GM12878 (cell line): ENCODE data around the gene HSD17B4. TPM values are rescaled to one million over a fixed set of nuclear protein-coding genes. Genes with fewer than 3 reads are reported as not detected.

ENCODE experiments used
- ATAC-seq: fragments of 200-7000 bp; cut with Tn5 transposase; 3 replicates; pipeline ENCODE4 v1.9.1; 2020; ENCODE audit warnings: mild to moderate bottlenecking, moderate library complexity
- BruUV-seq: library from RNA; stranded (reverse); fragments of 400-500 nt; replicated peaks from 2 replicates; lab custom pipeline; 2021; lab: Mats Ljungman, UMichigan
- CTCF ChIA-PET: fragments of 300-600 bp; sonication (Branson Sonifier 250); formaldehyde crosslinking; extraction: SDS; loops from one replicate; lab custom pipeline; 2021; ENCODE audit warnings: inconsistent platforms; lab: Yijun Ruan, JAX
- POLR2A ChIA-PET: fragments of 350-600 bp; formaldehyde crosslinking; extraction: SDS; loops from one replicate; lab custom pipeline; 2021; ENCODE audit warnings: inconsistent platforms; lab: Charles Lee
- RAD21 ChIA-PET: fragments of 300-600 bp; sonication (Branson Sonifier 250); formaldehyde crosslinking; loops from one replicate; lab custom pipeline; 2023; ENCODE audit warnings: antibody characterized with exemption; ENCODE audit not compliant: unreplicated experiment; lab: Charles Lee
- SMC1A ChIA-PET: fragments of 300-600 bp; sonication (Branson Sonifier 250); formaldehyde crosslinking; loops from one replicate; lab custom pipeline; 2023; ENCODE audit not compliant: unreplicated experiment, uncharacterized antibody; lab: Charles Lee
- DNase-seq: peaks from one replicate; pipeline ENCODE4 v3.0.0-alpha.2; 2011; ENCODE audit warnings: low read depth, low spot score
- FAIRE-seq: peaks from 3 replicates; lab custom pipeline; 2011; peaks lifted over from hg19 to GRCh38; lab: Jason Lieb, UNC
- H2AFZ ChIP-seq: 2 replicates; pipeline ENCODE4 v1.6.0; 2011; ENCODE audit warnings: low read depth, low read length, control low read depth; ENCODE audit not compliant: control insufficient read depth
- H3K27ac ChIP-seq: 2 replicates; pipeline ENCODE4 v1.5.1; 2011; ENCODE audit warnings: control low read depth; ENCODE audit not compliant: control insufficient read depth, insufficient read depth
- H3K27me3 ChIP-seq, 2 experiments: replicated peaks in 1 of 2; 2 replicates each; pipeline versions ENCODE4 v1.6.0 to v1.6.1; 2011; ENCODE audit warnings: low read length in 1 of 2; ENCODE audit not compliant: control insufficient read depth in 2 of 2, insufficient read depth in 2 of 2
- H3K36me3 ChIP-seq, 2 experiments: 2 replicates each; pipeline ENCODE4 v1.5.1; 2011; ENCODE audit warnings: low read length in 1 of 2; ENCODE audit not compliant: control insufficient read depth in 2 of 2, insufficient read depth in 2 of 2
- H3K4me1 ChIP-seq: 2 replicates; pipeline ENCODE4 v1.6.1; 2011; ENCODE audit warnings: mild to moderate bottlenecking, low read length, moderate library complexity, mixed read lengths; ENCODE audit not compliant: control insufficient read depth, insufficient read depth
- H3K4me2 ChIP-seq: 2 replicates; pipeline ENCODE4 v1.6.0; 2011; ENCODE audit warnings: control low read depth; ENCODE audit not compliant: control insufficient read depth, insufficient read depth
- H3K4me3 ChIP-seq: fragments of 200-600 bp; sonication (generic); 2 replicates; pipeline ENCODE4 v1.5.1; 2016
- H3K79me2 ChIP-seq: 2 replicates; pipeline ENCODE4 v1.6.0; 2011; ENCODE audit warnings: low read length; ENCODE audit not compliant: control insufficient read depth, insufficient read depth
- H3K9ac ChIP-seq: 2 replicates; pipeline ENCODE4 v1.8.0; 2011; ENCODE audit warnings: low read length, control low read depth, mixed read lengths; ENCODE audit not compliant: control insufficient read depth, insufficient read depth
- H3K9me3 ChIP-seq: replicated peaks from 3 replicates; pipeline ENCODE4 v1.5.1; 2011; ENCODE audit warnings: mild to moderate bottlenecking, low read length; ENCODE audit not compliant: control insufficient read depth, insufficient read depth
- H4K20me1 ChIP-seq: 2 replicates; pipeline ENCODE4 v1.6.0; 2011; ENCODE audit not compliant: control insufficient read depth, insufficient read depth
- ASH2L ChIP-seq: fragments of 300-600, 200-600 bp; sonication (generic); IDR thresholded peaks from 2 replicates; pipeline ENCODE4 v1.6.1; 2017; ENCODE audit warnings: low read depth, mild to moderate bottlenecking, borderline replicate concordance
- BACH1 ChIP-seq: fragments of 450-650 bp; IDR thresholded peaks from 2 replicates; pipeline ENCODE4 v1.6.1; 2017; ENCODE audit warnings: mild to moderate bottlenecking, borderline replicate concordance
- BCL3 ChIP-seq: IDR thresholded peaks from 2 replicates; pipeline ENCODE4 v1.6.1; 2011; ENCODE audit warnings: borderline replicate concordance, low read depth, mild to moderate bottlenecking, moderate library complexity, low read length; ENCODE audit not compliant: insufficient read depth, poor library complexity, severe bottlenecking
- CBX3 ChIP-seq: fragments of 200-600 bp; sonication (generic); IDR thresholded peaks from 2 replicates; pipeline ENCODE4 v1.6.1; 2016; ENCODE audit warnings: low read depth, borderline replicate concordance
- CBX5 ChIP-seq: sonication (generic); IDR thresholded peaks from 2 replicates; pipeline ENCODE4 v1.6.1; 2016; ENCODE audit warnings: low read depth, moderate library complexity, mild to moderate bottlenecking, inconsistent platforms
- CHD4 ChIP-seq: fragments of 200-600 bp; sonication (generic); IDR thresholded peaks from 2 replicates; pipeline ENCODE4 v1.6.1; 2016; ENCODE audit warnings: mild to moderate bottlenecking
- CREM ChIP-seq: IDR thresholded peaks from 2 replicates; pipeline ENCODE4 v1.6.1; 2014; ENCODE audit warnings: antibody characterized with exemption, low read depth
- E2F4 ChIP-seq: IDR thresholded peaks from 2 replicates; pipeline ENCODE4 v1.6.1; 2012; ENCODE audit warnings: low read depth, low read length, improper control_type of control experiment
- E4F1 ChIP-seq: fragments of 450-650 bp; IDR thresholded peaks from 2 replicates; pipeline ENCODE4 v1.6.1; 2018; ENCODE audit warnings: borderline replicate concordance, mild to moderate bottlenecking; ENCODE audit not compliant: partially characterized antibody
- ESRRA ChIP-seq: IDR thresholded peaks from 2 replicates; pipeline ENCODE4 v1.6.1; 2012; ENCODE audit warnings: mild to moderate bottlenecking, low read length, improper control_type of control experiment
- FOXM1 ChIP-seq: IDR thresholded peaks from 2 replicates; pipeline ENCODE4 v1.6.1; 2012; ENCODE audit warnings: low read depth, mild to moderate bottlenecking, inconsistent platforms, low read length, moderate library complexity
- MXI1 ChIP-seq: fragments of 150-350 bp; IDR thresholded peaks from 2 replicates; pipeline ENCODE4 v1.6.1; 2011; ENCODE audit warnings: low read depth, mild to moderate bottlenecking, inconsistent platforms, low read length, improper control_type of control experiment
- NR2F1 ChIP-seq: fragments of 450-650 bp; conservative IDR thresholded peaks from 2 replicates; pipeline ENCODE4 v1.6.1; 2017; ENCODE audit warnings: mild to moderate bottlenecking
- POU2F2 ChIP-seq: IDR thresholded peaks from 3 replicates; pipeline ENCODE4 v1.6.1; 2011; ENCODE audit warnings: low read depth, mild to moderate bottlenecking, low read length, borderline replicate concordance
- RAD21 ChIP-seq: IDR thresholded peaks from 2 replicates; pipeline ENCODE4 v1.6.1; 2011; ENCODE audit warnings: mild to moderate bottlenecking, low read depth, low read length, moderate library complexity; ENCODE audit not compliant: insufficient read depth
- SP1 ChIP-seq: IDR thresholded peaks from one replicate; pipeline ENCODE4 v1.6.1; 2011; ENCODE audit warnings: low read depth, low read length
- SUZ12 ChIP-seq: fragments of 200-600 bp; sonication (generic); IDR thresholded peaks from one replicate; pipeline ENCODE4 v1.6.1; 2018; ENCODE audit warnings: antibody characterized with exemption, mild to moderate bottlenecking; ENCODE audit not compliant: unreplicated experiment
- WGBS: methylation state at CpG from one replicate; pipeline ENCODE4 v1.1.6; 2016; ENCODE audit warnings: low lambda C conversion rate; ENCODE audit not compliant: insufficient replicate concordance, insufficient coverage; ENCODE audit errors: missing lambda C conversion rate; 5-methylcytosine and 5-hydroxymethylcytosine counted together
- in situ Hi-C: fragments of 300-500 bp; cut with MboI; formaldehyde crosslinking; loops from 9 replicates; pipeline ENCODE4 v1.14.3; 2018; ENCODE audit warnings: mixed read lengths
- intact Hi-C: fragments of 100-400 bp; cut with micrococcal nuclease; formaldehyde crosslinking; loops from one replicate; pipeline ENCODE4 v1.14.2; 2022; ENCODE audit not compliant: unreplicated experiment
- polyA plus RNA-seq, 11 experiments: library from polyadenylated mRNA; depleted of rRNA in 4 of 11; unstranded in 6 of 11; stranded (reverse) in 5 of 11; fragments of >200 nt; fragmentation: Nextera tagmentation in 4 of 11; fragmentation: Illumina TruSeq in 1 of 11; extraction: Ambion mirVana in 4 of 11; extraction: Trizol in 1 of 11; gene quantifications; 1 replicate in 1 of 11; 2 replicates in 10 of 11; pipeline versions ENCODE4 v1.2.1 to v1.2.3, GENCODE V29; 2011 to 2016; ENCODE audit warnings: inconsistent platforms in 2 of 11, missing spikeins in 2 of 11, low read depth in 1 of 11
- total RNA-seq, 4 experiments: library from RNA; depleted of rRNA in 3 of 4; stranded (reverse); fragments of >200 nt in 3 of 4; fragmentation: Illumina TruSeq in 1 of 4; extraction: Trizol in 1 of 4; gene quantifications; 2 replicates each; pipeline versions ENCODE4 v1.2.1 to v1.2.3, GENCODE V29; 2013 to 2021

Gene HSD17B4
- total and polyA plus RNA-seq, 10 of the 15 experiments (the other 5 are each of a cell fraction or from before 2014, with no cell fraction given): 38.6 to 125 (median 93.0) TPM

GRCh38 chr5:119521232-119521631 is 68.9 kb downstream of the HSD17B4 start (continued):
- TF ChIP-seq BACH1 (no peak), E4F1 (no peak), NR2F1 (no peak), ESRRA (no peak), SUZ12 (no peak)

DNA sequence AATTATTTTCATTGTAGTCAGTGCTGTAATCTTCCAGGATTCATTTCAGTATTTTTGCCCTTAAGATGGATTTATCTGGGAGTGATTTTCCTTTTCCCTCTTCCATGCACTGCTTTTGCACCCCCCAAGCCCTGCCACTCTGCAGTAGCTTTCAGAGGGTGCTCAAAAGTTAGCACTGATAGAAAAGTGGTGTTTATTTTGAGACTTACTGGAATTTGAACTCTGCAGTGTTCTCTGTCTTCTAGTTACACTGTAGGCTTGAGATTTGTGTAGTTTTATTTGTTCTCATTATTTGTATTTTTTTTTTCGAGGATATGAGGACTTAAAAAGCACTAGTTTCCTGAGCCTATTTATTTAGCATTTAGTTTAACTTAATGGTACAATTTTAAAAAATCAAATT is 70.5 kb downstream of the HSD17B4 start:
- CTCF ChIA-PET: no interaction called here
- FAIRE-seq: no peak
- POLR2A ChIA-PET: interaction anchor here (0.7 kb wide), 1 partner anchor 210 kb away, joined by 3 read pairs; no protein-coding TSS in a partner anchor

More for the DNA sequence above, 70.5 kb downstream of the HSD17B4 start:
- Histone ChIP-seq H3K79me2 (no peaks in the 10 kb centered on the region), H3K4me3 (no peak overlapping the region), H2AFZ (no peak overlapping the region), H3K36me3 (no peaks in the 10 kb centered on the region; a peak in 2 of 4 replicates), H3K4me2 (no peak overlapping the region), H3K27me3 (no peaks in the 10 kb centered on the region), H3K9ac (no peak overlapping the region), H3K9me3 (no peaks in the 10 kb centered on the region), H3K4me1 (no peaks in the 10 kb centered on the region), H4K20me1 (no peaks in the 10 kb centered on the region), H3K27ac (no peak overlapping the region)
- TF ChIP-seq CREM (no peak), SP1 (no peak), CBX3 (no peak), CBX5 (no peak), POU2F2 (no peak), CHD4 (no peak), BCL3 (no peak), FOXM1 (no peak), RAD21 (no peak), MXI1 (no peak), ASH2L (no peak), E2F4 (no peak)
- WGBS: 95% methylated on average over 1 of the region's 1 CpG
- BruUV-seq: no TSS peak
- DNase-seq: no peak
- in situ Hi-C loops (no loop called here), intact Hi-C loops (no loop called here)
- SMC1A ChIA-PET: no interaction called here
- no peak for ATAC-seq
- RAD21 ChIA-PET: no interaction called here
